Body of pancreas (tissue), 4 donors: ENCODE data around the gene SUGCT. TPM values are rescaled to one million over a fixed set of nuclear protein-coding genes. Genes with fewer than 3 reads are reported as not detected.

Source experiments
- ATAC-seq: fragments of 150-250 bp; one replicate; pipeline ENCODE4 v1.9.1; 2016
- DNase-seq, 4 donors: peaks; one replicate each; pipeline ENCODE4 v3.0.0-alpha.2; 2019
- H3K27ac ChIP-seq, 4 donors: fragments of 200-600 bp; sonication (generic); 1 replicate in 3 of 4; 2 replicates in 1 of 4; pipeline versions ENCODE4 v1.5.1 to v1.6.1; 2016 to 2019; ENCODE audit warnings: mild to moderate bottlenecking in 1 of 4, mixed read lengths in 1 of 4, moderate library complexity in 1 of 4
- H3K27me3 ChIP-seq, 2 donors: fragments of 200-600 bp; sonication (generic); one replicate each; pipeline ENCODE4 v1.6.0; 2016; ENCODE audit warnings: mild to moderate bottlenecking in 1 of 2
- H3K36me3 ChIP-seq, 2 donors: fragments of 200-600 bp; sonication (generic); replicated peaks in 1 of 2; 2 replicates each; pipeline ENCODE4 v1.5.1; 2016; ENCODE audit warnings: low read depth in 2 of 2; ENCODE audit not compliant: insufficient read depth in 1 of 2
- H3K4me1 ChIP-seq: fragments of 200-600 bp; sonication (generic); one replicate; pipeline ENCODE4 v1.6.0; 2016
- H3K4me3 ChIP-seq, 2 donors: fragments of 200-600 bp; sonication (generic); 1 replicate in 1 of 2; 2 replicates in 1 of 2; pipeline ENCODE4 v1.5.1; 2016 to 2019
- H3K9me3 ChIP-seq, 3 donors: fragments of 200-600 bp; sonication (generic); 1 replicate in 2 of 3; 2 replicates in 1 of 3; pipeline ENCODE4 v1.5.1; 2016
- CTCF ChIP-seq, 7 experiments: fragments of 450-650 bp in 4 of 7; fragments of 200-600 bp in 3 of 7; sonication (generic) in 3 of 7; IDR thresholded peaks; one replicate each; pipeline ENCODE4 v1.5.1; 2016 to 2019; ENCODE audit warnings: antibody characterized with exemption in 7 of 7
- POLR2A ChIP-seq, 3 donors: fragments of 450-650 bp; IDR thresholded peaks; one replicate each; pipeline ENCODE4 v1.6.1; 2016; ENCODE audit warnings: antibody characterized with exemption in 3 of 3, mild to moderate bottlenecking in 2 of 3
- WGBS, 2 donors: methylation state at CpG; one replicate each; pipeline ENCODE4 v1.1.5; 2017; 5-methylcytosine and 5-hydroxymethylcytosine counted together
- intact Hi-C: fragments of 100-400 bp; cut with DNase I; formaldehyde crosslinking; loops from one replicate; pipeline ENCODE4 v1.15.1; 2023
- total RNA-seq, 2 donors: library from RNA; depleted of rRNA; stranded (reverse); fragments of >200 nt; gene quantifications; one replicate each; pipeline ENCODE4 v1.1.0, GENCODE V29; 2016

Gene SUGCT
- total RNA-seq, 2 donors from 2014 or later, result 0.78 to 1.3 TPM

- peaks cover 0 to 10% (median 0%) of the 10 kb centered on the region in 3 donors for H3K9me3 ChIP-seq
- no peaks in the 10 kb centered on the region for H3K27me3 ChIP-seq
- ATAC-seq, result no peak
- TF ChIP-seq CTCF (IDR thresholded peaks at IDR 0.05), result no peak
- TF ChIP-seq POLR2A (IDR thresholded peaks at IDR 0.05), result no peak
- H3K27ac ChIP-seq, result no peak overlapping the region
- 73 to 77% methylated on average over 4 of the region's 4 CpGs for WGBS, 2 donors
- DNase-seq, result no peak
- intact Hi-C loops, result no loop called here
- H3K4me3 ChIP-seq, result no peak overlapping the region
- H3K36me3 ChIP-seq, result no peaks in the 10 kb centered on the region
- no peaks in the 10 kb centered on the region for H3K4me1 ChIP-seq
Observed at GRCh38 chr7:40889099-40889498, 754.3 kb downstream of the SUGCT start.

- no peak overlapping the region for H3K4me3 ChIP-seq
- intact Hi-C loops, result no loop called here
- H3K36me3 ChIP-seq, result no peaks in the 10 kb centered on the region
- DNase-seq, result no peak
- H3K9me3 ChIP-seq, result peaks cover 0 to 10% (median 0%) of the 10 kb centered on the region in 3 donors
- no peak for ATAC-seq
- H3K27ac ChIP-seq, result no peak overlapping the region
- no peaks in the 10 kb centered on the region for H3K27me3 ChIP-seq
- WGBS, 2 donors, result 66 to 77% methylated on average over 2 of the region's 2 CpGs
- no peaks in the 10 kb centered on the region for H3K4me1 ChIP-seq
- TF ChIP-seq POLR2A (IDR thresholded peaks at IDR 0.05), result no peak
- TF ChIP-seq CTCF (IDR thresholded peaks at IDR 0.05), result no peak
Observed at GRCh38 chr7:40889539-40889938, 754.7 kb downstream of the SUGCT start.

GRCh38 chr7:40890088-40890692 lies 755.4 kb downstream of the SUGCT start:
- no peak for TF ChIP-seq CTCF (IDR thresholded peaks at IDR 0.05)
- TF ChIP-seq POLR2A (IDR thresholded peaks at IDR 0.05), result no peak
- Histone ChIP-seq H3K9me3 (peaks cover 0 to 10% (median 0%) of the 10 kb centered on the region in 3 donors), H3K27ac (no peak overlapping the region), H3K4me1 (no peaks in the 10 kb centered on the region), H3K4me3 (no peak overlapping the region), H3K27me3 (no peaks in the 10 kb centered on the region), H3K36me3 (no peaks in the 10 kb centered on the region)
- intact Hi-C loops, result no loop called here
- 88 to 89% methylated on average over 1 of the region's 1 CpG for WGBS, 2 donors
- no peak for DNase-seq
- no peak for ATAC-seq

- ATAC-seq (no peak), DNase-seq (no peak)
- WGBS, 2 donors, result 74 to 83% methylated on average over 2 of the region's 2 CpGs
- peaks cover 0 to 10% (median 0%) of the 10 kb centered on the region in 3 donors for H3K9me3 ChIP-seq
- intact Hi-C loops, result no loop called here
- H3K4me3 ChIP-seq, result no peak overlapping the region
- no peaks in the 10 kb centered on the region for H3K36me3 ChIP-seq
- H3K4me1 ChIP-seq, result no peaks in the 10 kb centered on the region
- no peaks in the 10 kb centered on the region for H3K27me3 ChIP-seq
- TF ChIP-seq POLR2A (IDR thresholded peaks at IDR 0.05), result no peak
- no peak overlapping the region for H3K27ac ChIP-seq
Observed at GRCh38 chr7:40891232-40891631, 756.4 kb downstream of the SUGCT start.

GRCh38 chr7:40899151-40899550 lies 764.3 kb downstream of the SUGCT start:
- TF ChIP-seq POLR2A (IDR thresholded peaks at IDR 0.05) (no peak), CTCF (IDR thresholded peaks at IDR 0.05) (no peak)
- H3K4me3 ChIP-seq, result no peak overlapping the region
- DNase-seq (no peak), ATAC-seq (no peak)
- H3K36me3 ChIP-seq, result no peaks in the 10 kb centered on the region
- intact Hi-C loops, result no loop called here
- 83 to 90% methylated on average over 15 of the region's 15 CpGs for WGBS, 2 donors
- no peak overlapping the region for H3K27ac ChIP-seq
- no peaks in the 10 kb centered on the region for H3K4me1 ChIP-seq
- H3K27me3 ChIP-seq, result no peaks in the 10 kb centered on the region
- no peaks in the 10 kb centered on the region for H3K9me3 ChIP-seq
